ENCODE data around the gene FADS3. TPM values are rescaled to one million over a fixed set of nuclear protein-coding genes. Genes with fewer than 3 reads are reported as not detected.

The FADS3 gene
- total RNA-seq, 2 donors from 2014 or later = 368 to 393 TPM

GRCh38 chr11:61887839-61888494, 3.4 kb downstream of the FADS3 start:
- no peak for TF ChIP-seq CTCF (IDR thresholded peaks at IDR 0.05)
- peak; percentile 63 for ATAC-seq (ENCODE audit: insufficient number of reproducible peaks, low FRiP score, low read depth)
- no peaks in the 10 kb centered on the region for H3K9me3 ChIP-seq
- H3K36me3 ChIP-seq = peaks cover 3% of the 10 kb centered on the region
- no peaks in the 10 kb centered on the region for H3K27me3 ChIP-seq (replicated peaks; ENCODE audit: insufficient read depth)
- H3K4me1 ChIP-seq (ENCODE audit: control insufficient read depth in 1 of 2, low read depth in 2 of 2) = peaks cover 39 to 68% of the 10 kb centered on the region in 2 donors
- peak overlapping the region; percentile 90 to 91 for H3K27ac ChIP-seq
- peak overlapping the region; percentile 86 for H3K4me3 ChIP-seq
- peak; percentile 88 for DNase-seq (ENCODE audit: low spot score)

GRCh38 chr11:61886643-61887042, 4.7 kb downstream of the FADS3 start:
- TF ChIP-seq CTCF (IDR thresholded peaks at IDR 0.05) = no peak
- Histone ChIP-seq H3K4me1 (ENCODE audit: control insufficient read depth in 1 of 2, low read depth in 2 of 2) (peaks cover 51 to 76% of the 10 kb centered on the region in 2 donors), H3K36me3 (peaks cover 3% of the 10 kb centered on the region), H3K9me3 (no peaks in the 10 kb centered on the region), H3K27me3 (replicated peaks; ENCODE audit: insufficient read depth) (no peaks in the 10 kb centered on the region), H3K27ac (peak overlapping the region; percentile 6 to 91), H3K4me3 (no peak overlapping the region)
- ATAC-seq (ENCODE audit: insufficient number of reproducible peaks, low FRiP score, low read depth) = no peak
- DNase-seq (ENCODE audit: low spot score) = no peak

- DNase-seq (ENCODE audit: low spot score) (no peak), ATAC-seq (ENCODE audit: insufficient number of reproducible peaks, low FRiP score, low read depth) (no peak)
- Histone ChIP-seq H3K27ac (no peak overlapping the region), H3K27me3 (replicated peaks; ENCODE audit: insufficient read depth) (no peaks in the 10 kb centered on the region), H3K9me3 (no peaks in the 10 kb centered on the region), H3K4me3 (no peak overlapping the region), H3K4me1 (ENCODE audit: control insufficient read depth in 1 of 2, low read depth in 2 of 2) (peaks cover 56 to 83% of the 10 kb centered on the region in 2 donors), H3K36me3 (peaks cover 3% of the 10 kb centered on the region)
- TF ChIP-seq CTCF (IDR thresholded peaks at IDR 0.05) = no peak
Measured at GRCh38 chr11:61885784-61886580, 5.4 kb downstream of the FADS3 start.

- no peaks in the 10 kb centered on the region for H3K27me3 ChIP-seq (replicated peaks; ENCODE audit: insufficient read depth)
- TF ChIP-seq CTCF (IDR thresholded peaks at IDR 0.05) = no peak
- H3K27ac ChIP-seq = no peak overlapping the region
- H3K4me1 ChIP-seq (ENCODE audit: control insufficient read depth in 1 of 2, low read depth in 2 of 2) = peaks cover 63 to 86% of the 10 kb centered on the region in 2 donors
- H3K4me3 ChIP-seq = no peak overlapping the region
- H3K9me3 ChIP-seq = no peaks in the 10 kb centered on the region
- DNase-seq (ENCODE audit: low spot score) (no peak), ATAC-seq (ENCODE audit: insufficient number of reproducible peaks, low FRiP score, low read depth) (no peak)
- peaks cover 3% of the 10 kb centered on the region for H3K36me3 ChIP-seq
Measured at GRCh38 chr11:61885166-61885778, 6.1 kb downstream of the FADS3 start.

GRCh38 chr11:61883947-61884346, 7.4 kb downstream of the FADS3 start:
- peaks cover 13% of the 10 kb centered on the region for H3K36me3 ChIP-seq
- ATAC-seq (ENCODE audit: insufficient number of reproducible peaks, low FRiP score, low read depth) (no peak), DNase-seq (ENCODE audit: low spot score) (no peak)
- no peak overlapping the region for H3K27ac ChIP-seq
- no peak overlapping the region for H3K4me3 ChIP-seq
- H3K27me3 ChIP-seq (replicated peaks; ENCODE audit: insufficient read depth) = no peaks in the 10 kb centered on the region
- H3K4me1 ChIP-seq (ENCODE audit: control insufficient read depth in 1 of 2, low read depth in 2 of 2) = peaks cover 53 to 81% of the 10 kb centered on the region in 2 donors
- no peak for TF ChIP-seq CTCF (IDR thresholded peaks at IDR 0.05)
- H3K9me3 ChIP-seq = no peaks in the 10 kb centered on the region

Data from thoracic aorta (tissue), 2 donors.